ENCODE results near the gene TXNDC17. TPM values are rescaled to one million over a fixed set of nuclear protein-coding genes. Genes with fewer than 3 reads are reported as not detected.

The TXNDC17 gene
- total and polyA plus RNA-seq, 2 of the 8 experiments (the other 6 are each of a cell fraction or from before 2014, with no cell fraction given): 182 to 410 TPM

- H3K23ac ChIP-seq (ENCODE audit: insufficient read length): no peak overlapping the region
- H2BK15ac ChIP-seq (ENCODE audit: low read length): no peak overlapping the region
- no peak for TF ChIP-seq POLR2A (IDR thresholded peaks at IDR 0.05; ENCODE audit: control extremely low read depth in 1 of 2, low read depth in 2 of 2, low read length in 2 of 2)
- TF ChIP-seq POU5F1 (IDR thresholded peaks at IDR 0.05; ENCODE audit: low read depth, low read length): no peak
- no peak for TF ChIP-seq KDM4A (IDR thresholded peaks at IDR 0.05; ENCODE audit: low read depth, low read length, severe bottlenecking)
- TF ChIP-seq BCL11A (IDR thresholded peaks at IDR 0.05; ENCODE audit: low read depth in 2 of 2, low read length in 2 of 2): no peak
- no peak for TF ChIP-seq SUZ12 (IDR thresholded peaks at IDR 0.05; ENCODE audit: low read length)
- TF ChIP-seq MAFK (IDR thresholded peaks at IDR 0.05; ENCODE audit: low read depth, low read length): no peak
- TF ChIP-seq RBBP5 (IDR thresholded peaks at IDR 0.05; ENCODE audit: borderline replicate concordance, low read depth, low read length): no peak
- no peak for TF ChIP-seq RXRA (IDR thresholded peaks at IDR 0.05; ENCODE audit: insufficient read depth, low read depth, low read length)
- no peak for TF ChIP-seq HDAC2 (IDR thresholded peaks at IDR 0.05; ENCODE audit: borderline replicate concordance in 1 of 2, low read depth in 2 of 2, low read length in 2 of 2)
- TF ChIP-seq CHD2 (IDR thresholded peaks at IDR 0.05; ENCODE audit: low read length): no peak
- no peak for TF ChIP-seq CBX5 (IDR thresholded peaks at IDR 0.05; ENCODE audit: low read depth, low read length)
- TF ChIP-seq CTBP2 (IDR thresholded peaks at IDR 0.05; ENCODE audit: borderline replicate concordance, insufficient read depth, insufficient read length, low read length): no peak
Measured at GRCh38 chr17:6683081-6683684, 42.3 kb downstream of the TXNDC17 start.

More at GRCh38 chr17:6683081-6683684, 42.3 kb downstream of the TXNDC17 start:
- no peak overlapping the region for H4K91ac ChIP-seq (replicated peaks; ENCODE audit: insufficient read length, low read length)
- H4K20me1 ChIP-seq (replicated peaks in 1 of 2; ENCODE audit: control insufficient read depth in 1 of 2, insufficient read depth in 2 of 2, low read length in 2 of 2): no peaks in the 10 kb centered on the region
- DNase-seq (ENCODE audit: low read depth in 1 of 2, low spot score in 2 of 2) (no peak), FAIRE-seq (no peak)
- no peak overlapping the region for H2BK120ac ChIP-seq (replicated peaks; ENCODE audit: low read depth, low read length)
- H3K14ac ChIP-seq (ENCODE audit: insufficient read length): no peak overlapping the region
- 0 out of 2 replicates have a peak overlapping the region, but pooled peaks have one; percentile 24 for H2AK5ac ChIP-seq (ENCODE audit: low read depth, low read length)
- no peak overlapping the region for H2AFZ ChIP-seq (ENCODE audit: low read length)
- no peaks in the 10 kb centered on the region for H3K36me3 ChIP-seq (ENCODE audit: control insufficient read depth in 2 of 4, insufficient read depth in 4 of 4, low read length in 3 of 4)
- H3K4ac ChIP-seq (replicated peaks; ENCODE audit: insufficient read length, low read depth, low read length): no peak overlapping the region
- no peaks in the 10 kb centered on the region; a peak in 1 of 7 replicates for H3K4me1 ChIP-seq (replicated peaks in 1 of 4; ENCODE audit: control insufficient read depth in 3 of 4, insufficient read depth in 4 of 4, low read length in 3 of 4)
- H3K27me3 ChIP-seq (replicated peaks in 1 of 4; ENCODE audit: control insufficient read depth in 3 of 4, extremely low read depth in 1 of 4, insufficient read depth in 3 of 4, low read length in 3 of 4): no peaks in the 10 kb centered on the region; a peak in 1 of 7 replicates
- H3K4me3 ChIP-seq (ENCODE audit: extremely low read depth in 1 of 4, insufficient read depth in 2 of 4, low read depth in 3 of 4, low read length in 4 of 4): no peak overlapping the region
- H3K18ac ChIP-seq (ENCODE audit: extremely low read depth, low read length): no peak overlapping the region
- 94% methylated on average over 3 of the region's 3 CpGs; no CpG with 5 or more reads in 1 of the 2 experiments for WGBS, 2 experiments (ENCODE audit: extremely low coverage in 1 of 2, insufficient coverage in 1 of 2, insufficient read length in 1 of 2, insufficient replicate concordance in 2 of 2, low coverage in 1 of 2, low lambda C conversion rate in 2 of 2, missing lambda C conversion rate in 1 of 2)
- no peaks in the 10 kb centered on the region for H3K79me1 ChIP-seq (ENCODE audit: low read depth, low read length)
- no peak overlapping the region for H2BK12ac ChIP-seq (ENCODE audit: low read depth, low read length)
- ChIA-PET POLR2A (ENCODE audit: partially characterized antibody) (interaction anchor here (0.8 kb wide), 1 partner anchor 8 kb away, joined by 3 read pairs; no protein-coding TSS in a partner anchor), CTCF (ENCODE audit: partially characterized antibody) (interaction anchor here (0.9 to 2.6 kb wide), 6 partner anchors 11 to 321 kb away, joined by 3 to 13 read pairs (median 6); no protein-coding TSS in a partner anchor)
- no peak overlapping the region for H2BK20ac ChIP-seq (ENCODE audit: low read length)
- H3K4me2 ChIP-seq (ENCODE audit: insufficient read depth in 1 of 2, low read depth in 2 of 2, low read length in 2 of 2): no peak overlapping the region
- no peak overlapping the region for H2BK5ac ChIP-seq (ENCODE audit: low read depth, low read length)
- H4K5ac ChIP-seq (ENCODE audit: insufficient read length, low read depth, low read length): no peak overlapping the region
- H4K8ac ChIP-seq (ENCODE audit: extremely low read depth, insufficient read depth, low read length): no peak overlapping the region
- H3K9me3 ChIP-seq (ENCODE audit: insufficient read depth in 2 of 2, low read depth in 1 of 2, low read length in 1 of 2): no peaks in the 10 kb centered on the region
- no peak overlapping the region for H3K56ac ChIP-seq (replicated peaks; ENCODE audit: insufficient read length, low read depth, low read length)
- H3K27ac ChIP-seq (ENCODE audit: low read depth, low read length): no peak overlapping the region
- H3K23me2 ChIP-seq (ENCODE audit: low read depth, low read length): no peaks in the 10 kb centered on the region
- no peak overlapping the region for H3K9ac ChIP-seq (replicated peaks in 1 of 4; ENCODE audit: extremely low read depth in 1 of 4, low read depth in 3 of 4, low read length in 3 of 4)
- H3K79me2 ChIP-seq (ENCODE audit: control insufficient read depth in 1 of 2, insufficient read depth in 2 of 2, low read length in 2 of 2): no peaks in the 10 kb centered on the region
